DND-41 (cell line): Measurements from ENCODE around the gene LRRC4.

Experiments used
- ATAC-seq: fragments of 200-7000 bp; cut with Tn5 transposase; 3 replicates; pipeline ENCODE4 v1.9.1; 2021; ENCODE audit warnings: low read depth; ENCODE audit not compliant: insufficient read depth
- DNase-seq: peaks from one replicate; pipeline ENCODE4 v3.0.0-alpha.2; 2020
- H2AFZ ChIP-seq: 2 replicates; pipeline ENCODE4 v1.6.0; 2012; ENCODE audit warnings: low read depth, low read length
- H3K27ac ChIP-seq: 2 replicates; pipeline ENCODE4 v1.5.1; 2012; ENCODE audit warnings: low read length, inconsistent platforms
- H3K27me3 ChIP-seq: fragments of 200-600 bp; sonication (generic); 2 replicates; pipeline ENCODE4 v1.6.0; 2012; ENCODE audit warnings: low read length, mild to moderate bottlenecking, inconsistent platforms; ENCODE audit not compliant: insufficient read depth, poor library complexity
- H3K36me3 ChIP-seq: 2 replicates; pipeline ENCODE4 v1.5.1; 2012; ENCODE audit warnings: low read length, inconsistent platforms; ENCODE audit not compliant: insufficient read depth
- H3K4me1 ChIP-seq: 2 replicates; pipeline ENCODE4 v1.5.1; 2012; ENCODE audit warnings: mild to moderate bottlenecking, low read length; ENCODE audit not compliant: insufficient read depth
- H3K4me2 ChIP-seq: 2 replicates; pipeline ENCODE4 v1.6.0; 2012; ENCODE audit warnings: mild to moderate bottlenecking, moderate library complexity, low read length, inconsistent platforms; ENCODE audit not compliant: insufficient read depth
- H3K4me3 ChIP-seq, 2 experiments: fragments of 200-600 bp in 1 of 2; shearing (Covaris generic) in 1 of 2; 2 replicates each; pipeline ENCODE4 v1.5.1; 2012 to 2016; ENCODE audit warnings: inconsistent platforms in 2 of 2, low read length in 2 of 2, mild to moderate bottlenecking in 2 of 2, low read depth in 1 of 2, moderate library complexity in 1 of 2
- H3K79me2 ChIP-seq: 2 replicates; pipeline ENCODE4 v1.6.0; 2012; ENCODE audit warnings: low read length, inconsistent platforms; ENCODE audit not compliant: insufficient read depth
- H3K9ac ChIP-seq: 2 replicates; pipeline ENCODE4 v1.6.0; 2012; ENCODE audit warnings: low read depth, mild to moderate bottlenecking, inconsistent platforms, low read length, moderate library complexity
- H3K9me3 ChIP-seq: 2 replicates; pipeline ENCODE4 v1.5.1; 2012; ENCODE audit warnings: low read length, moderate library complexity, mild to moderate bottlenecking, inconsistent platforms; ENCODE audit not compliant: insufficient read depth, severe bottlenecking
- H4K20me1 ChIP-seq: 2 replicates; pipeline ENCODE4 v1.6.0; 2012; ENCODE audit warnings: low read length; ENCODE audit not compliant: insufficient read depth
- CTCF ChIP-seq: IDR thresholded peaks from 2 replicates; pipeline ENCODE4 v1.5.1; 2012; ENCODE audit warnings: borderline replicate concordance, low read length, moderate library complexity, mild to moderate bottlenecking; ENCODE audit not compliant: poor library complexity, severe bottlenecking; ENCODE audit errors: extremely low read depth
- EZH2 ChIP-seq: IDR thresholded peaks from 3 replicates; pipeline ENCODE4 v1.6.1; 2012; ENCODE audit warnings: borderline replicate concordance, low read depth, mild to moderate bottlenecking, moderate library complexity, low read length, inconsistent platforms; ENCODE audit not compliant: severe bottlenecking

The LRRC4 gene

GRCh38 chr7:127980901-127981300 lies 50.3 kb downstream of the LRRC4 start:
- Histone ChIP-seq H3K79me2 (no peaks in the 10 kb centered on the region), H3K4me3 (no peak overlapping the region)
- ATAC-seq: no peak

GRCh38 chr7:127979728-127980126 lies 51.5 kb downstream of the LRRC4 start:
- H3K4me3 ChIP-seq: no peak overlapping the region
- H2AFZ ChIP-seq: no peak overlapping the region
- H3K9me3 ChIP-seq: peaks cover 14% of the 10 kb centered on the region
- no peaks in the 10 kb centered on the region for H3K79me2 ChIP-seq
- no peak overlapping the region for H3K4me2 ChIP-seq
- no peaks in the 10 kb centered on the region for H3K4me1 ChIP-seq
- TF ChIP-seq CTCF: no peak
- no peak for TF ChIP-seq EZH2
- no peak for ATAC-seq
- DNase-seq: no peak
- no peaks in the 10 kb centered on the region for H3K27me3 ChIP-seq
- no peaks in the 10 kb centered on the region for H4K20me1 ChIP-seq
- H3K36me3 ChIP-seq: peaks cover 31% of the 10 kb centered on the region
- no peak overlapping the region for H3K27ac ChIP-seq
- no peak overlapping the region for H3K9ac ChIP-seq

More at GRCh38 chr7:127980901-127981300, 50.3 kb downstream of the LRRC4 start:
- Histone ChIP-seq H3K9ac (no peak overlapping the region), H3K4me1 (no peaks in the 10 kb centered on the region), H3K9me3 (peaks cover 12% of the 10 kb centered on the region), H2AFZ (no peak overlapping the region), H3K27ac (no peak overlapping the region), H4K20me1 (no peaks in the 10 kb centered on the region), H3K27me3 (no peaks in the 10 kb centered on the region), H3K4me2 (no peak overlapping the region), H3K36me3 (peaks cover 27% of the 10 kb centered on the region)
- TF ChIP-seq CTCF (no peak), EZH2 (no peak)
- no peak for DNase-seq

GRCh38 chr7:127979113-127979727 lies 52.0 kb downstream of the LRRC4 start:
- Histone ChIP-seq H4K20me1 (no peaks in the 10 kb centered on the region), H3K4me3 (no peak overlapping the region), H3K27ac (no peak overlapping the region), H2AFZ (no peak overlapping the region), H3K9me3 (peaks cover 14% of the 10 kb centered on the region), H3K79me2 (no peaks in the 10 kb centered on the region), H3K36me3 (peaks cover 35% of the 10 kb centered on the region), H3K9ac (no peak overlapping the region), H3K4me1 (no peaks in the 10 kb centered on the region), H3K4me2 (no peak overlapping the region), H3K27me3 (no peaks in the 10 kb centered on the region)
- DNase-seq (no peak), ATAC-seq (no peak)
- no peak for TF ChIP-seq EZH2

- peaks cover 14% of the 10 kb centered on the region for H3K9me3 ChIP-seq
- ATAC-seq (no peak), DNase-seq (no peak)
- H3K79me2 ChIP-seq: no peaks in the 10 kb centered on the region
- H3K9ac ChIP-seq: no peak overlapping the region
- no peaks in the 10 kb centered on the region for H4K20me1 ChIP-seq
- TF ChIP-seq EZH2 (no peak), CTCF (no peak)
- no peaks in the 10 kb centered on the region for H3K27me3 ChIP-seq
- no peak overlapping the region for H3K4me3 ChIP-seq
- H3K36me3 ChIP-seq: peaks cover 35% of the 10 kb centered on the region
- no peaks in the 10 kb centered on the region for H3K4me1 ChIP-seq
- H2AFZ ChIP-seq: no peak overlapping the region
- H3K27ac ChIP-seq: no peak overlapping the region
- H3K4me2 ChIP-seq: no peak overlapping the region
Measured at GRCh38 chr7:127978421-127978820, 52.8 kb downstream of the LRRC4 start.
